HAP-1 (cell line): ENCODE results near the gene BCAS3.
A peak's percentile ranks its signal among the peaks of the same experiment; 100 is the strongest.
"Not testable (repeated sequence)": the region's sequence is repeated elsewhere in the genome, so short reads cannot be mapped to it uniquely, and the experiment has no call there.

Experiments
- DNase-seq, 2 experiments: peaks; one replicate each; pipeline ENCODE4 v3.0.0-alpha.2; 2016 to 2020; ENCODE audit warnings: low spot score in 2 of 2
- H3K27me3 ChIP-seq: fragments of 250-450 bp; sonication (Bioruptor Pico); 2 replicates; pipeline ENCODE4 v1.5.1; 2020; ENCODE audit warnings: low read depth, mild to moderate bottlenecking, moderate library complexity
- H3K36me3 ChIP-seq: fragments of 250-450 bp; sonication (Bioruptor Pico); replicated peaks from 2 replicates; pipeline ENCODE4 v1.5.1; 2020; ENCODE audit warnings: mild to moderate bottlenecking
- H3K4me1 ChIP-seq: fragments of 250-450 bp; sonication (Bioruptor Pico); 2 replicates; pipeline ENCODE4 v1.5.1; 2020; ENCODE audit warnings: mild to moderate bottlenecking
- H3K4me3 ChIP-seq: fragments of 250-450 bp; sonication (Bioruptor Pico); 2 replicates; pipeline ENCODE4 v1.5.1; 2020; ENCODE audit warnings: mild to moderate bottlenecking, moderate library complexity
- H3K9me3 ChIP-seq: fragments of 250-450 bp; sonication (Bioruptor Pico); 2 replicates; pipeline ENCODE4 v1.5.1; 2020; ENCODE audit warnings: mild to moderate bottlenecking, moderate library complexity
- in situ Hi-C: fragments of 300-500 bp; cut with MboI; formaldehyde crosslinking; loops from 3 replicates; pipeline ENCODE4 v1.14.3; 2020; ENCODE audit warnings: low sequenced_read_pairs, inconsistent platforms, mixed read lengths

BCAS3 gene

DNA sequence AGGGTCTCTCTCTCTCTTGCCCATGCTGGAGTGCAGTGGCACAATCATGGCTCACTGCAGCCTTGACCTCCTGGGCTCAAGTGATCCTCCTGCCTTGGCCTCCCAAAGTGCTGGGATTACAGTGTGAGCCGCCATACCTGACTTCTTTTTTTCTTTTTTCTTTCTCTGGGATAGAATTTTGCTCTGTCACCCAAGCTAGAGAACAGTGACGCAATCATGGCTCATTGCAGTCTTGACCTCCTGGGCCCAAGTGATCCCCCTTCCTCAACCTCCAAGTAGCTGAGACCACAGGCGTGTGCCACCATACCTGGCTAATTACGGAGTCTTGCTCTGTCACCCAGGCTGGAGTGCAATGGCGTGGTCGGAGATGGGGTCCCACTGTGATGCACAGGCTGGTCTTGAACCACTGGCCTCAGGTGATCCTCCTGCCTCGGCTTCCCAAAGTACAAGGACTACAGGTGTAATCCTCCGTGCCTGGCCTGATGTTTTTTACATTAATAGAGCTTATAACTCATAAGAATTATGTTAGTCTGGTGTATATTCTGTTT, 76.5 kb downstream of the BCAS3 start:
- DNase-seq: no peak
- Histone ChIP-seq H3K4me1 (no peaks in the 10 kb centered on the region), H3K9me3 (no peaks in the 10 kb centered on the region), H3K4me3 (no peak overlapping the region), H3K27me3 (no peaks in the 10 kb centered on the region), H3K36me3 (no peaks in the 10 kb centered on the region)
- in situ Hi-C loops: no loop called here

DNA sequence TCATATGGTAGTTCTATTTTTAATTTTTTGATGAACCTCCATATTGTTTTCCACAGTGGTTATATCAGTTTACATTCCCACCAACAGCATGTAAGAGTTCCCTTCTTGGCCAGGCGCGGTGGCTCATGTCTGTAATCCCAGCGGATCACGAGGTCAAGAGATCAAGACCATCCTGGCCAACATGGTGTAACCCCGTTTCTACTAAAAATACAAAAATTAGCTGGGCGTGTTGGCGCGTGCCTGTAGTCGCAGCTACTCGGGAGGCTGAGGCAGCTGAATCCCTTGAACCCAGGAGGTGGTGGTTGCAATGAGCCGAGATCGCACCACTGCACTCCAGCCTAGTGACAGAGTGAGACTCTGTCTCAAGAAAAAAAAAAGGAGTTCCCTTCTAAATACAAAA, 79.1 kb downstream of the BCAS3 start:
- H3K36me3 ChIP-seq, H3K4me1 ChIP-seq, H3K9me3 ChIP-seq, H3K27me3 ChIP-seq, DNase-seq, H3K4me3 ChIP-seq, in situ Hi-C loops: not testable (repeated sequence)

DNA sequence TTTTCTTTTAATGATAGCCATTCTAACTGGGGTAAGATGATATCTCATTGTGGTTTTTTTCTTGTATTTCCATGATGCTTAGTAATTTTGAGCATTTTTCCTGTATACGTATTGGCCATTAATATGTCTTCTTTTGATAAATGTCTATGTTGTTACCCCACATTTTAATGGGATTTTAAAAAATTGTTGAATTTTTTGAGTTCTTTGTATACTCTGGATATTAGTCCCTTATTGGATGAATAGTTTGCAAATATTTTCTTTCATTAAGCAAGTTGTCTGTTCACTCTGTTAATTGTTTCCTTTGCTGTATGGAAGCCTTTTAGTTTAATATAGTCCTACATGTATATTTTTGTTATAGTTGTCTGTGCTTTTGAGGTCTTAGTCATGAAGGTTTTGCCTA, 79.8 kb downstream of the BCAS3 start:
- Histone ChIP-seq H3K9me3 (no peaks in the 10 kb centered on the region), H3K4me1 (no peaks in the 10 kb centered on the region), H3K36me3 (no peaks in the 10 kb centered on the region), H3K4me3 (no peak overlapping the region), H3K27me3 (no peaks in the 10 kb centered on the region)
- in situ Hi-C loops: no loop called here
- no peak for DNase-seq

DNA sequence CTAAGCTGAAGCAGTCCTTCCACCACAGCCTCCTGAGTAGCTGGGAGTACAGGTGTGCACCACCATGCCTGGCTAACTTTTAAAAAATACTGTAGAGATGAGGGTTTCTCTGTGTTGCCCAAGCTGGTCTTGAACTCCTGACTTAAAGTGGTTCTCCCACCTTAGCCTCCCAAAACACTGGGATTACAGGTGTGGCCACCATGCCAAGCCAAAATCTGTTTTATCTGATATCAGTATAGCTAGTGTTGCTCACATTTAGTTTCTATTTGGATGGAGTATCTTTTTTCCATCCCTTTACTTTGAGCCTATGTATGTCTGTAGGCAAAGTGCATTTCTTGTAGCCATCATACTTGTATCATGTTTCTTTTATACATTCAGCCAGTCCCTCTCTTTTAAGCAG, 82.1 kb downstream of the BCAS3 start:
- in situ Hi-C loops: no loop called here
- Histone ChIP-seq H3K4me1 (no peaks in the 10 kb centered on the region), H3K36me3 (no peaks in the 10 kb centered on the region), H3K9me3 (no peaks in the 10 kb centered on the region), H3K27me3 (no peaks in the 10 kb centered on the region), H3K4me3 (no peak overlapping the region)
- DNase-seq: no peak

DNA sequence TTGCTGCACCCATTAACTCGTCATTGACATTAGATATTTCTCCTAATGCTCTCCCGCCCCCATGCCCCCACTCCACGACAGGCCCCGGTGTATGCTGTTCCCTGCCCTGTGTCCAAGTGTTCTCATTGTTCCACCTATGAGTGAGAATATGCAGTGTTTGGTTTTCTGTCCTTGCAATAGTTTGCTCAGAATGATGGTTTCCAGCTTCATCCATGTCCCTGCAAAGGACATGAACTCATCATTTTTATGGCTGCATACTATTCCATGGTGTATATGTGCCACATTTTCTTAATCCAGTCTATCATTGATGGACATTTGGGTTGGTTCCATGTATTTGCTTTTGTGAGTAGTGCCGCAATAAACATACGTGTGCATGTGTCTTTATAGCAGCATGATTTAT, 83.7 kb downstream of the BCAS3 start:
- H3K9me3 ChIP-seq, in situ Hi-C loops: not testable (repeated sequence)

DNA sequence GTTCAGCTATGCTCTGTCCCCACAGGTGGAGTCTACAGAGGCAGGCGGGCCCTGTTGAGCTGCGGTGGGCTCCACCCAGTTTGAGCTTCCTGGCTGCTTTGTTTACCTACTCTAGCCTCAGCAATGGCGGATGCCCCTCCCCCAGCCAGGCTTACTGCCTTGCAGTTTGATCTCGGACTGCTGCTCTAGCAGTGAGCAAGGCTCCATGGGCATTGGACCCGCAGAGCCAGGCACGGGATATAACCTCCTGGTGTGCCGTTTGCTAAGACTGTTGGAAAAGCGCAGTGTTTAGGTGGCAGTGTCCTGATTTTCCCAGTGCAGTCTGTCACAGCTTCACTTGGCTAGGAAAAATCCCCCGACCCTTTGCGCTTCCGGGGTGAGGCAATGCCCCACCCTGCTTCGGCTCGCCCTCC, 89.1 kb downstream of the BCAS3 start:
- Histone ChIP-seq H3K4me3 (no peak overlapping the region), H3K27me3 (no peaks in the 10 kb centered on the region), H3K36me3 (no peaks in the 10 kb centered on the region), H3K4me1 (no peaks in the 10 kb centered on the region), H3K9me3 (no peaks in the 10 kb centered on the region)
- in situ Hi-C loops: no loop called here
- peak in 1 of 2 experiments; percentile 23 for DNase-seq

More for the DNA sequence above, 83.7 kb downstream of the BCAS3 start:
- not testable (repeated sequence) for H3K4me1 ChIP-seq, H3K4me3 ChIP-seq, H3K27me3 ChIP-seq, H3K36me3 ChIP-seq, DNase-seq

DNA sequence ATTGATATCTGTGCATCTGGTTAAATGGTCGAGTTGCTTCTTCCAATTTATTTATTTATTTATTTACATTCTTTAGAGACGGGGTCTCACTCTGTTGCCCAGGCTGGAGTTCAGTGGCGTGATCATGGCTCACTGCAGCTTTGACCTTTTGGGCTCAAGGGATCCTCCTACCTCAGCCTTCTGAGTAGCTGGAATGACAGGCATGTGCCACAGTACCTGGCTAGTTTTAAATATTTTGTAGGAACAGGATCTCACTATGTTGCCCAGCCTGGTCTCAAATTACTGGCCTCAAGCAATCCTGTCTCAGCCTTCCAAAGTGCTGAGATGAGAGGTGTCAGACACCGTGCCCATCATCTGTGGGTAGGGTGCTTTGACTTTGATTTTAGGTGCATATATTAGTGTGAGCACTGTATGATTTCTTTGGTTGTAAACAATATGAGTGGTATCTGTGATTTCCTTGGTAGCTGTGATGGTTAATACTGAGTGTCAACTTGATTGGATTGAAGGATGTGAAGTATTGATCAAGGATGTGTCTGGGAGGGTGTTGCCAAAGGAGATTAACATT, 90.2 kb downstream of the BCAS3 start:
- H3K4me3 ChIP-seq: no peak overlapping the region
- H3K27me3 ChIP-seq: no peaks in the 10 kb centered on the region
- H3K4me1 ChIP-seq: no peaks in the 10 kb centered on the region
- no peaks in the 10 kb centered on the region for H3K9me3 ChIP-seq
- DNase-seq: no peak
- H3K36me3 ChIP-seq: no peaks in the 10 kb centered on the region
- in situ Hi-C loops: no loop called here

DNA sequence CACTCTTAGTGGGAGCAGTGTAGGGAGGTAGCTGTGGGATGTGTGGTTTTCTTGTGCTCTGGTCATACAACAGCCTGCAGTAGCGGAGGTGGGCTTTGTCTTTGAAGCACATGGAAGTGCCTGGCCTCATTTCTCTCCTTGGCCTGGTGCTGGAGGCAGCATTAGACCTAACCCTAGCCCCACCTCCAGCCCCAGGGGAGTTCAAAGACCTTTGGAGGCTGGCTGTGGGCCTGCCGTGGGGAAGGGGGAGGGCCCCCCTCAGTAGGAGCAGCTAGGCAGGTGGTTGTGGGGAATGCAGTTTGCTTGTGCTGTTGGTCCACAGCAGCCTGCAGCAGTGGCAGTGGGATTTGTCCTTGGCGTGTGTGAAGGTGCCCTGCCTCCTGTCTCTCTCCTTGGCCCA, 91.7 kb downstream of the BCAS3 start:
- DNase-seq: no peak
- Histone ChIP-seq H3K4me3 (no peak overlapping the region), H3K36me3 (no peaks in the 10 kb centered on the region), H3K9me3 (no peaks in the 10 kb centered on the region), H3K27me3 (no peaks in the 10 kb centered on the region), H3K4me1 (no peaks in the 10 kb centered on the region)
- in situ Hi-C loops: no loop called here

DNA sequence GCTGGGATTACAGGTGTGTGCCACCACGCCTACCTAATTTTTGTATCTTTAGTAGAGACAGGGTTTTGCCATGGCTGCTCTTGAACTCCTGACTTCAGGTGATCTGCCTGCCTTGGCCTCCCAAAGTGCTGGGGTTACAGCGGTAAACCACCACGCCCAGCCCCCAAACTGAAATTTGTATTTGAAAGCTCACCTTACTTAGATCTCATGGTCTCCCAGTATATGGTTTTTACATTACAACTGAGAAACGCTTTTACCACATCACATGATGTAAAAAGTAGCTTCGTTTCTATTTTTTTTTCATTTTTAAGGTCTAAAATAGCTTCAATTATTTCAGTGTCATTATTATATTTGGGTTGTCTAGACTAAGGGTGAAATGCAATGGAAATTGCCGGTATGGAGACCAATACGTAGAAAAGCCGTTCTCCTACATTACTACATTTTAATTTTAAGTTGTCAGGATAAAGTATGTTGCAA, 93.3 kb downstream of the BCAS3 start:
- Histone ChIP-seq H3K4me3 (no peak overlapping the region), H3K36me3 (no peaks in the 10 kb centered on the region), H3K4me1 (no peaks in the 10 kb centered on the region), H3K27me3 (no peaks in the 10 kb centered on the region), H3K9me3 (no peaks in the 10 kb centered on the region)
- in situ Hi-C loops: no loop called here
- DNase-seq: no peak

DNA sequence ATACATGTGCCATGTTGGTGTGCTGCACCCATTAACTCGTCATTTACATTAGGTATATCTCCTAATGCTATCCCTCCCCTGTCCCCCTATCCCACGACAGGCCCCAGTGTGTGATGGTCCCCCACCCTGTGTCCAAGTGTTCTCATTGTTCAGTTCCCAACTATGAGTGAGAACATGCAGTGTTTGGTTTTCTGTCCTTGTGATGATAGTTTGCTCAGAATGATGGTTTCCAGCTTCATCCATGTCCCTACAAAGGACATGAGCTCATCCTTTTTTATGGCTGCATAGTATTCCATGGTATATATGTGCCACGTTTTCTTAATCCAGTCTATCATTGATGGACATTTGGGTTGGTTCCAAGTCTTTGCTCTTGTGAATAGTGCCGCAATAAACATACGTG, 94.0 kb downstream of the BCAS3 start:
- H3K36me3 ChIP-seq, in situ Hi-C loops, H3K4me1 ChIP-seq, H3K27me3 ChIP-seq, H3K9me3 ChIP-seq, DNase-seq, H3K4me3 ChIP-seq: not testable (repeated sequence)

DNA sequence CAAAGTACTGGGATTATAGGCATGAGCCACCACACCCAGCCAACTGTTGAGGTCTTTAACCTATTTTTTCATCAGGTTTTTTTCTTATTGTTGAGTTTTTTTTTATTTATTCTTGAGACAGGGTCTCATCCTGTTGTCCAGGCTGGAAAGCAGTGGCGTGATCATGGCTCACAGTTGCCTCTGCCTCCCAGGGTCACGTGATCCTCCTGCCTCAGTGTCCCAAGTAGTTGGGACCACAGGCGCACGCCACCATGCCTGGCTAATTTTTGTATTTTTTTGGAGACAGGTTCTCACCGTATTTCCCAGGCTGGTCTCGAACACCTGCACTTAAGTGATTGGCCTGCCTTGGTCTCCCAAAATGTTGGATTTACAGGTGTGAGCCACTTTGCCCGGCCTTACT, 95.9 kb downstream of the BCAS3 start:
- Histone ChIP-seq H3K4me1 (no peaks in the 10 kb centered on the region), H3K36me3 (no peaks in the 10 kb centered on the region), H3K27me3 (no peaks in the 10 kb centered on the region), H3K9me3 (no peaks in the 10 kb centered on the region), H3K4me3 (no peak overlapping the region)
- in situ Hi-C loops: no loop called here
- no peak for DNase-seq

DNA sequence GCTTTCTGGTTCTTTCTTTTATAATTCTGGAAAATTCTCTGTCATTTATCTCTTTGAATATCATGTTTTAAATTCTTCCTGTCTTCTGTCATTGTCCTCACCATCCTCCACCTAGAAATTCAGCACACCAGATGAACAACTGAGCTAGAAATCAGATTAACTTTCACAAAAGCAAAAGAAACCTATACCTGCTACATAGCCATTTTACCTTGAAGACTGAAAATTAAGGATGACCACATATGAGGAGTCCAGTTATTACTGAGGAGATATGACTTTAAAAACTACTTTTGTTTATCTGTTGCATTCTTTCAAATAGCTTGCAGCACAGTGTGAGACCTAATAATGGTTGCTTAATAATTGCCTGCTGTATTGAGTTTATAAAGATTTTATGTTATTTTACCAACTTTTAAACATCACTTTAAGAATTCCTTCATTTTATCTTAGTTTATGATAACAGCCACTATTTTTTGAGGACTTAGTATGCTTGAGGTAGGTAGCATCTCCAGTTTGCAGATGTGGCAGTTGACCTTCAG, 104.3 kb downstream of the BCAS3 start:
- in situ Hi-C loops: no loop called here
- Histone ChIP-seq H3K4me1 (no peaks in the 10 kb centered on the region; the same call in 1 of the 2 replicates), H3K9me3 (no peaks in the 10 kb centered on the region), H3K4me3 (no peak overlapping the region), H3K27me3 (no peaks in the 10 kb centered on the region), H3K36me3 (no peaks in the 10 kb centered on the region)
- DNase-seq: no peak

DNA sequence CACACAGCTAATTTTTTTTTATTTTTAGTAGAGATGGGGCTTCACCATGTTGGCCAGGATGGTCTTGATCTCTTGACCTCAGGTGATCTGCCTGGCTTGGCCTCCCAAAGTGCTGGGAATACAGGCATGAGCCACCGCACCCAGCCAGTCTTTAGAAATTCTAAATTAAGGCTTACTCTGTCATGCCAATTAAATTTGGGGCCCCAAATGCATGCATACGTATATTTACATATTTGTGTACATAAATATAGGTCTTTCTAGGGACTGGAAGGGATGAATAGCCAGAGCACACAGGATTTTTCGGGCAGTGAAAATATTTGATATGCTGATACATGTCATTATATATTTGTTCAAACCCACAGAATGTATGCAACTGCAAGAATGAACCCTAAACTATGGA, 105.1 kb downstream of the BCAS3 start:
- H3K9me3 ChIP-seq: no peaks in the 10 kb centered on the region
- H3K4me3 ChIP-seq: no peak overlapping the region
- H3K4me1 ChIP-seq: no peaks in the 10 kb centered on the region; the same call in 1 of the 2 replicates
- H3K36me3 ChIP-seq: no peaks in the 10 kb centered on the region
- no peaks in the 10 kb centered on the region for H3K27me3 ChIP-seq
- in situ Hi-C loops: no loop called here
- DNase-seq: no peak

DNA sequence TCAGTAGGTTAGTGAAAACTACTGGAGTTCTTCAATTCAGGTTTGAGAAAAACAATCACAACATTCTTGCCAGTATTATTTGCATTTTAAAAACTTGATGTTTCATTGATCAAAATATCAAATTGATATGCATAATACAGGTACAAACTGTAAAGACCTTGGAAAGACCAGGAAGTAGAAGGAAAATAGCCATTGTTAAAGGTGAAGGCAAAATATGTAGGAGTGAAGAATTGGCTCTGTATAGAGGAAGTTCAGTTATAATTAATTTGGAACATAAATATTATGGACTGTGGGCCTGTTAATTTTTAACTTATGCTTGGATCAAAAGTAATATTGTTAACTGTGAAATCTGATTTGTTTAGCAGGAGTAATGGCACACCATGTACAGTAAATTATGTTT, 112.6 kb downstream of the BCAS3 start:
- Histone ChIP-seq H3K4me3 (no peak overlapping the region), H3K4me1 (peaks cover 9% of the 10 kb centered on the region), H3K27me3 (no peaks in the 10 kb centered on the region), H3K9me3 (no peaks in the 10 kb centered on the region), H3K36me3 (no peaks in the 10 kb centered on the region)
- DNase-seq: no peak
- in situ Hi-C loops: no loop called here
